22Rv1 (cell line): ENCODE data around the gene PAXX.
"Not testable (repeated sequence)": the region's sequence is repeated elsewhere in the genome, so short reads cannot be mapped to it uniquely, and the experiment has no call there.

Experiments
- H3K27ac ChIP-seq: fragments of 450-650 bp; 2 replicates; pipeline ENCODE4 v1.5.1; 2017
- CTCF ChIP-seq: fragments of 450-650 bp; IDR thresholded peaks from 2 replicates; pipeline ENCODE4 v1.5.1; 2017; ENCODE audit warnings: mild to moderate bottlenecking
- ZFX ChIP-seq: fragments of 450-650 bp; IDR thresholded peaks from 2 replicates; pipeline ENCODE4 v1.6.1; 2017; ENCODE audit warnings: antibody characterized with exemption, borderline replicate concordance

PAXX gene

GRCh38 chr9:137001857-137002645 lies 9.8 kb downstream of the PAXX start:
- TF ChIP-seq ZFX (no peak), CTCF (no peak)
- H3K27ac ChIP-seq = no peak overlapping the region

- no peak overlapping the region for H3K27ac ChIP-seq
- TF ChIP-seq ZFX (no peak), CTCF (no peak)
These were observed 10.4 kb downstream of the PAXX start for GRCh38 chr9:137002646-137003041.

DNA sequence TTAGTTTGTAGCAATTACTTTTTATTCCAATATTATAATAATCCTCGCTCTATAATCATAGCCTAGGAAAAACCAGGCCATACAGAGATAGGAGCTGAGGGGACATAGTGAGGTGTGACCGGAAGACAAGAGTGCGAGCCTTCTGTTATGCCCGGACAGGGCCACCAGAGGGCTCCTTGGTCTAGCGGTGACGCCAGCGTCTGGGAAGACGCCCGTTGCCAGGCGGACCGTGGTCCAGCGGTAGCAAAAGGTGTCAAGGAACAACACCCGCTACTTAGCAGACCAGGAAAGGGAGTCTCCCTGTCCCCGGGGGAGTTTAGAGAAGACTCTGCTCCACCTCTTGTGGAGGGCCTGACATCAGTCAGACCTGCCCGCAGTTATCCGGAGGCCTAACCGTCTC lies 12.1 kb downstream of the PAXX start:
- TF ChIP-seq CTCF = peak; percentile 77
- H3K27ac ChIP-seq = not testable (repeated sequence)

DNA sequence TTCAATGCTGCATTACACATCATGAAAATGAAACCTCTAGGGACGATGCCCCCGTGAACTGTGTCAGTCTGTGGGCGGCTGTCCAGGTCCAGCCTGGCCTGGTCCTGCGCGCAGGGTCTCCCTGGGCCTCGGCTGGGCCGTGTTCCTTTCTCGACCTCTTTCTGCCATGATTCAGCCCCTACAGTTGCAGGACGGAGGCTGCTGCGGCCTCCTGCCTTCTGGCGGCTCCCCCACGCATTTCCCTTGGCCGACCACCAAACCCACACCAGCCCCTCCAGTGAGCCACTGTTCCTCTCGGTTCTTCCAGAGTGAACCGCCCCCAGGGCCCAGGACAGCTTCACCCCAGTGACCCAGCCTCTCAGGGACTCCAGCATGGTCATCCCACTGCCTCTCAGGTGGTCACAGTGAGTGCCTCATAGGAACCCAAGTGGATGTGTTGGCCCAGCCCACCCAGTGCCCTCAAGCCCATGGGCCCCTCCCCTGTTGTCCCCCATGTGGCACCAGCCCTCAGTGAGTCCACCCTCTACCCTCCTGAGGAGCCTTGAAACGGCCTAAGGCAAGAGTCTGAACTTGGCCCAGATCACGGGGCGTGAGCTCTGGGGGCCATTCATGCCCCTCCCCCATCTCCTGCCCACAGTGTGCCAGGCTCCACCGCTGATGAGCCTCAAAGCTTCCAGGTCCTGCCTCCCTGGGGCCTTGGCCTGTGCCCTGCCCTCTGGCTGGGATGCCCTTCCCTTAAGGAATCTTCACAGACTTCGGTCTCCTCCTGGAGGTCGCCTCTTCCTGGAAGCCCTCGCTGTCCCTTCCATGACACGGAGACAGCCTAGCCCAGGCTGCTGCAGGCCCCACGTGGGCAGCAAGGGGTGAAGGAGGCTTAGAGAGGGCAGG lies 14.1 kb downstream of the PAXX start:
- no peak for TF ChIP-seq ZFX
- no peak for TF ChIP-seq CTCF
- H3K27ac ChIP-seq = no peak overlapping the region

- H3K27ac ChIP-seq = no peak overlapping the region
- TF ChIP-seq ZFX = no peak
- no peak for TF ChIP-seq CTCF
These were observed 15.0 kb downstream of the PAXX start for GRCh38 chr9:137007108-137007815.

- H3K27ac ChIP-seq = no peak overlapping the region
- no peak for TF ChIP-seq CTCF
- TF ChIP-seq ZFX = no peak
These were observed 15.6 kb downstream of the PAXX start for GRCh38 chr9:137007816-137008270.
